ENCODE data around the gene PTOV1.

Gene PTOV1

DNA sequence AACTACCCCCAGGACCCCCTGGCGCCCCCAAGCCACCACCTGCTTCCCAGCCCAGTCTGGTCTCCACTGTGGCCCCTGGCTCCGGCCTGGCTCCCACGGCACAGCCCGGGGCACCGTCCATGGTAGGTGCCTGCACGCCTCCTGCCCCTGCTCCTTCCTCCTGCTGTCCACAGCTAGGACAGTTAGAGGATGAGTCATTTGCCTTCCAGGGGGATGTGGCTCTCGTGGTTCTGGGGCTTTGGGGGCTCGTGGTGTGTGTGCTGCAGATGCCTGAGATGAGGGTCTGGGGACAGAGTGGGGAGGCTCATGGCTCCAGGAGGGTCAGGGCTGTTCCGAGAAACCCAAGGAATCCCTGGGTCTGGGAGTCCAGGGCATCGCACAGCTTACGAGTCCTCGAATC is 20.2 kb upstream of the PTOV1 start:
- Histone ChIP-seq H3K27me3 (ENCODE audit: low read depth, low read length) (no peaks in the 10 kb centered on the region), H3K9me3 (ENCODE audit: insufficient read depth, low read length) (no peaks in the 10 kb centered on the region), H3K36me3 (replicated peaks; ENCODE audit: low read depth, low read length) (peaks cover 44% of the 10 kb centered on the region), H3K4me2 (ENCODE audit: low read length) (no peak overlapping the region), H3K4me3 (ENCODE audit: low read length) (no peak overlapping the region), H2AFZ (ENCODE audit: low read depth, low read length) (no peak overlapping the region), H3K4me1 (ENCODE audit: low read length) (no peaks in the 10 kb centered on the region), H4K20me1 (ENCODE audit: insufficient read depth, low read length) (peaks cover 26% of the 10 kb centered on the region), H3K9ac (ENCODE audit: low read length) (no peak overlapping the region), H3K27ac (ENCODE audit: low read length) (no peak overlapping the region), H3K79me2 (ENCODE audit: low read length) (peaks cover 11% of the 10 kb centered on the region; the same call in 1 of the 2 replicates)
- TF ChIP-seq, protein P1, sequence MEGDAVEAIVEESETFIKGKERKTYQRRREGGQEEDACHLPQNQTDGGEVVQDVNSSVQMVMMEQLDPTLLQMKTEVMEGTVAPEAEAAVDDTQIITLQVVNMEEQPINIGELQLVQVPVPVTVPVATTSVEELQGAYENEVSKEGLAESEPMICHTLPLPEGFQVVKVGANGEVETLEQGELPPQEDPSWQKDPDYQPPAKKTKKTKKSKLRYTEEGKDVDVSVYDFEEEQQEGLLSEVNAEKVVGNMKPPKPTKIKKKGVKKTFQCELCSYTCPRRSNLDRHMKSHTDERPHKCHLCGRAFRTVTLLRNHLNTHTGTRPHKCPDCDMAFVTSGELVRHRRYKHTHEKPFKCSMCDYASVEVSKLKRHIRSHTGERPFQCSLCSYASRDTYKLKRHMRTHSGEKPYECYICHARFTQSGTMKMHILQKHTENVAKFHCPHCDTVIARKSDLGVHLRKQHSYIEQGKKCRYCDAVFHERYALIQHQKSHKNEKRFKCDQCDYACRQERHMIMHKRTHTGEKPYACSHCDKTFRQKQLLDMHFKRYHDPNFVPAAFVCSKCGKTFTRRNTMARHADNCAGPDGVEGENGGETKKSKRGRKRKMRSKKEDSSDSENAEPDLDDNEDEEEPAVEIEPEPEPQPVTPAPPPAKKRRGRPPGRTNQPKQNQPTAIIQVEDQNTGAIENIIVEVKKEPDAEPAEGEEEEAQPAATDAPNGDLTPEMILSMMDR (IDR thresholded peaks at IDR 0.05; ENCODE audit: low read depth, low read length), result no peak
- TF ChIP-seq EZH2phosphoT487 (IDR thresholded peaks at IDR 0.05; ENCODE audit: low read depth), result no peak

DNA sequence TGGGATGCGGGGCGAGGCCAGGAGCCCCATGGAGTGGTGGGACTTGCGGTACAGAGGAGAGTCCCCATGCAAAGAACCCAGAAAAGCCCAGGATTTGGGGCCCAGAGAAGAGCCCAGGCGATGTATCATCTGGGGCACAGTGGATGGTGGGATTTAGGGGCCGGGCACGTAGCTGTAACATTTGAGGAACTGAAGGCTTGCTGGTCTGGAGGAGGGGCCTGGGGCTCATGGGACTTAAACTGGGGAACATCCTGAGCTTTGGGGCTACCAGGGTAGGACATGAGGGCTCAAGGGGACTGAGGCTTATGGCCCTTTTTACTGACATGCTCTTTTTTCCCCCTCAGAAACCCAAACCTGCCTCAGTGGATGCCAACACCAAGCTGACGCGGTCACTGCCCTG is 19.4 kb upstream of the PTOV1 start:
- Histone ChIP-seq H3K9me3 (ENCODE audit: insufficient read depth, low read length) (no peaks in the 10 kb centered on the region), H3K4me3 (ENCODE audit: low read length) (no peak overlapping the region), H3K4me2 (ENCODE audit: low read length) (no peak overlapping the region), H2AFZ (ENCODE audit: low read depth, low read length) (no peak overlapping the region), H3K27me3 (ENCODE audit: low read depth, low read length) (no peaks in the 10 kb centered on the region), H3K36me3 (replicated peaks; ENCODE audit: low read depth, low read length) (peaks cover 51% of the 10 kb centered on the region), H3K9ac (ENCODE audit: low read length) (no peak overlapping the region), H4K20me1 (ENCODE audit: insufficient read depth, low read length) (peaks cover 23% of the 10 kb centered on the region), H3K4me1 (ENCODE audit: low read length) (no peaks in the 10 kb centered on the region), H3K27ac (ENCODE audit: low read length) (no peak overlapping the region), H3K79me2 (ENCODE audit: low read length) (peaks cover 7% of the 10 kb centered on the region; the same call in 1 of the 2 replicates)
- no peak for TF ChIP-seq EZH2phosphoT487 (IDR thresholded peaks at IDR 0.05; ENCODE audit: low read depth)
- TF ChIP-seq, protein P1 (IDR thresholded peaks at IDR 0.05; ENCODE audit: low read depth, low read length), result no peak

DNA sequence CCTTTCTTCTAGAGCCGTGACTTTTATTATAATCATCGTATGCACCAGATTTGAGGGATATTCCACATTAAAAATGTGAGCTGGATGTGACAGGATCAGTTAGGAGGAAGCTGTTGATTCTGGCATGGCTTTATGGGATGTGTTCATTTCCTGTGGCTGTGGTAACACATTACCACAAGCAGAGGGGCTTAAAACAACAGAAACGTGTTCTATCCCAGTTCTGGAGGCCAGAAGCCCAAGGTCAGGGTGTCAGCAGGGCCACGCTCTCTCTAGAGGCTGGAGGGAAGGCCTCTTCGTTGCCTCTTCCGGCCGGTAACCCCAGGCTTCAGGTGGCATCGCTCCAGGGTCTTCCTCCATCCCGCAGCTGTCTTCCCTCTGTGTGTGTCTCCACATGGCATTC is 18.4 kb upstream of the PTOV1 start:
- Histone ChIP-seq H4K20me1 (ENCODE audit: insufficient read depth, low read length) (peaks cover 17% of the 10 kb centered on the region), H3K27ac (ENCODE audit: low read length) (no peak overlapping the region), H3K79me2 (ENCODE audit: low read length) (no peaks in the 10 kb centered on the region; the same call in 1 of the 2 replicates), H3K9ac (ENCODE audit: low read length) (no peak overlapping the region), H3K27me3 (ENCODE audit: low read depth, low read length) (no peaks in the 10 kb centered on the region), H3K36me3 (replicated peaks; ENCODE audit: low read depth, low read length) (peaks cover 60% of the 10 kb centered on the region), H3K4me2 (ENCODE audit: low read length) (no peak overlapping the region), H3K4me3 (ENCODE audit: low read length) (no peak overlapping the region), H3K4me1 (ENCODE audit: low read length) (no peaks in the 10 kb centered on the region), H3K9me3 (ENCODE audit: insufficient read depth, low read length) (no peaks in the 10 kb centered on the region), H2AFZ (ENCODE audit: low read depth, low read length) (no peak overlapping the region)
- TF ChIP-seq, protein P1 (IDR thresholded peaks at IDR 0.05; ENCODE audit: low read depth, low read length), result no peak
- no peak for TF ChIP-seq EZH2phosphoT487 (IDR thresholded peaks at IDR 0.05; ENCODE audit: low read depth)

DNA sequence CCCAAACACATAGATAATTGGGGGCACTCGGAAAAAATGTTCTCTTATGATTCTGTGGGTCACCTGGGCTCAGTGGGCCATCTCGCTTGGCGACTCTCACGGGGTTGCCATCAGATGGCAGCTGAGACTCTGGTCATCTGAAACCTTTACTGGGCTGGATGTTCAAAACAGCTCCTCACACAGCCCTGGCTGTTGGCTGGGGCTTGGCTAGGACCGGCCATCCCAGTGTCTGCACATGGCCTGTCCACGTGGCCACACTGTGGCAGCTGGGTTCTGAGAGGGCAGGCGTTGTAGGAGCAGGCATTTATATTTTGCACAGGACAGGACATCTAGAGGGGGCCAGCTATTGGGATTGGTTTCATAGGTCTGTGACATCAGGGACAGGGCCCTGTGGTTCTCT is 17.4 kb upstream of the PTOV1 start:
- TF ChIP-seq EZH2phosphoT487 (IDR thresholded peaks at IDR 0.05; ENCODE audit: low read depth), result no peak
- TF ChIP-seq, protein P1 (IDR thresholded peaks at IDR 0.05; ENCODE audit: low read depth, low read length), result no peak
- peaks cover 71% of the 10 kb centered on the region for H3K36me3 ChIP-seq (replicated peaks; ENCODE audit: low read depth, low read length)
- no peak overlapping the region for H3K27ac ChIP-seq (ENCODE audit: low read length)
- no peak overlapping the region for H3K4me2 ChIP-seq (ENCODE audit: low read length)
- H3K27me3 ChIP-seq (ENCODE audit: low read depth, low read length), result no peaks in the 10 kb centered on the region
- peaks cover 11% of the 10 kb centered on the region for H4K20me1 ChIP-seq (ENCODE audit: insufficient read depth, low read length)
- no peaks in the 10 kb centered on the region; the same call in 1 of the 2 replicates for H3K79me2 ChIP-seq (ENCODE audit: low read length)
- no peaks in the 10 kb centered on the region for H3K4me1 ChIP-seq (ENCODE audit: low read length)
- no peak overlapping the region for H2AFZ ChIP-seq (ENCODE audit: low read depth, low read length)
- no peak overlapping the region for H3K9ac ChIP-seq (ENCODE audit: low read length)
- no peaks in the 10 kb centered on the region for H3K9me3 ChIP-seq (ENCODE audit: insufficient read depth, low read length)
- H3K4me3 ChIP-seq (ENCODE audit: low read length), result no peak overlapping the region

All from OCI-LY3 (cell line).